HG02798 (cell line): ENCODE data around the gene RGSL1.

ENCODE experiments used
- ATAC-seq: cut with Tn5 transposase; IDR thresholded peaks from one replicate; pipeline ENCODE4 v1.9.1; 2021; ENCODE audit warnings: mild to moderate bottlenecking; ENCODE audit not compliant: unreplicated experiment, poor library complexity

RGSL1 gene

DNA sequence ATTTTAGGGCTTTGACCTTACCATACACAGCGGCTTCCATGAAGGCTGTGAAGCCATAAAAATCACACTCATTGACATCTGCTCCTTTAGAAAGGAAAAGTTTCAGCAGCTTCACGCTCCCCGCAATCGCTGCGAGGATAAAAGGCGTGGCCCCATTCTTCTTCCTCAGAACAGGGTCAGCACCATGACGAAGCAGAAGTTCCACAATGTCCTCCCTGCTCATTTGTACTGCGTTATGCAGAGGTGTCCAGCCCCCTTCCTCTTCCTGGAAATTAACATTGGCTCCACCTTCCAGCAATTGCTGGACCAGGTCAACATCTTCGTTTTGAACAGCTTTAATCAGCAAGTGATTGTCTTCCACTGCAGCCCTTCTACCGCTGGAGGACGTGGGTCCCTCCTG, 136.4 kb downstream of the RGSL1 start:
- ATAC-seq, result no peak

DNA sequence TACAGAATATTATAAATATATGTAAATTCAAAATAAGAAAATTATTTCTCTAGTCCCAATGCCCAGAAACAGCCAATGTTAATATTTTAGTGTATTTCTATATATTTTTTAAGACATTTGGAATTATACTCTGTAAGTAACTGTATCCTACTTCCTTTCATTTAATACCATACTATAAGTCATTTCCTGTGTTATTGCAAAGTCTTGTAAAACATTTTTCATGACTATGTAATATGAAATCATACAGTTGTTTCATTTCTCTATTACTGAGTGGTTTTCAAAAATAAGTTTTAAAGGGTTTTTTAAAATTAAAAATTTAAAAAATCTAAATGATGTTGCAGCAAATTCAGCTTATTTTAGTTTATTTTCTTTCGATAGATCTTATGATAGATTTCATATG, 137.1 kb downstream of the RGSL1 start:
- no peak for ATAC-seq

DNA sequence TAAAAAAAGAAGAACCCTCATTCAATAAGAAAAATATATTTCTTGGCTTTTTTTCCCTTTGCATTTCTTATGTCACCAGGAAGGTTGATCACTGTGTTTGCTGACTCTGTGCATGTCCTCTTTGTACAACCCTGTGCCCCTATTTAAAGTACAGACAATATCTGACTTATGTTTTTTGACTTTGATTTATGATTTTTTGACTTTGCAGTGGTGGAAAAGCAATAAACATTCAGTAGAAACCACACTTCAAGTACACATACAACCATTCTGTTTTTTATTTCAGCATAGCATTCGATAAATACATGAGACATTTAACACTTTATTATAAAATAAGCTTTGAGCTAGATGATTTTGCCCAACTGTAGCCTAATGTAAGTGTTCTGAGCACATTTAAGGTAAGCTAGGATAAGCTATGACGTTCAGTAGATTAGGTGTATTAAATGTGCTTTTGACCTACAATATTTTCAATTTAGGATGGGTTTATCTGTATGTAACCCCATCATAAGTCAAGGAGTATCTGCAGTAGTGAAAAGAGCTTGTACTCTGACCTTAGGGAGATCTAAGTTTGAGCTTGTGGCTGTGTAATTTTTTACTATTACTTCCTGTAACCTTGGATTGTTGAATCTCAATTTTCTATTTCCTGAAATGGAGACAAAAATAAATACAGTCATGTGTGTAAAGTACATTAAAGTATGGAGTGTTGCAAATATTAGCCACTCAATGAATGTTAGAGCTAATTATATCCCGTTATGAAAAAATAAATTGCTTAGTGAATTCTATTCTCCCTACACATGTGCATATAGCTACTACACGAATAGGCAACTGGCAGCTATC, 137.9 kb downstream of the RGSL1 start:
- no peak for ATAC-seq

DNA sequence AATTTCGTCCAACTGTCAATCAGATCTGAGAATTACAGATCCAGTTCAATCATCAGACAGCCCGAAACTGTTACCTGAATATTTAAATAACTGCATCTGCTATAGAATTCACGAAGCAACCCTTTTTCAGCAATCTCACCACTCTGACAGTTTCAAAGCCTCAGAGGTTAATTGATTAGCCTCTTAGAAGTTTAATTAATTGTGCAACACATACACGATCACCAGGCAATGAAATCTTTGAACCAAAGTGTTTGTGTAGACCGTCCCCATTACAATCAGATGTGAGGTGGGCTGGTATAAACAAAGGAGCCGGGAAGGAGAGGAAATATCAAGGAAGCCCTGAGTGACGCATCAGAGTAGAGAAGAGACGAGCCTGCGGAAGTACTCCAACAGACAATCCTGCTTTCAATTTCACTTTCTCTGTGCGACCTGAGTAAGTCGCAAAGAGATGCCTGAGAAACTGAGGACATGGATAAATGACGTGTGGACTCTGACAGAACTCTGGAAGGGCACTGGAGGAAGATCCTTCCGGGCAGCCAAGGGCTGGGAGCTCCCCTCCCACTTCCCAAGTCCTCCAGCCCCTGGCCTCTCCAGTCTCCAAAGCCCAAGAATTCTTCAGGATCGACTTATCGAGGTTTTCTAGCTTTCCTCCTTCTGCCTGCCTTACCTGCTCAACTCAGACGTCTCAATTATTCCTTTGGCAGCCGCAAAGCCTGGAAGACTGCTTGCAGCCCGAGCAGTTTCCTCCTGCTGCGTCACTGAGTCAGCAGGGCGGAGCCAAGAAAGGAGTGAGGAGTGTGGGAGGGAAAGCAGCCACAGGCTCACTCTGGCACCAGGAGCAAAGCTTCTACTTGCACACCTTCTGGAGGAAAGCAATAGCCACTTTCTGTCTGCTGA, 138.8 kb downstream of the RGSL1 start, which contains the start of gene RNASEL:
RNASEL (minus strand) TSS at position 757 of the 897 bp plus-strand sequence. CDS start 2,450 bp downstream, outside the sequence.
- peak; percentile 82 for ATAC-seq

DNA sequence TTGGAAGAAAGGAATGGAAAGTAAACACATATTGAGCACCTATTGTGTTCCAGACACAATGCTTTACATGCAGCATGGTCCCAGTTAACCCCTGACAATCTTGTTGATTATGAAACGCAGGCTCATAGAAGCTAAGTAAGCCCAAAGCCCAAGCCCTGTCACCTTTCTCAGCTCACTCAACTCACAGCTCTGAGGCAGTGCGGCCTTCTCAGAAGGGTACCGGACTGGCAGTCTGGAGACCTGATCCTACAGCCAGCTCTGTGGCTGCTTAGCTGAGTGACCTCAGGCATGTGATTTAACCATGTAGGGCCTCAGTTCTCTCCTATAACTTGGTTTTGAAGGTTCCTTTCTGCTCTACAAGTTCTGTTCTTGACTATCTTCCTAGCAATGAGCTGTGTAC, 139.6 kb downstream of the RGSL1 start:
- ATAC-seq, result no peak

DNA sequence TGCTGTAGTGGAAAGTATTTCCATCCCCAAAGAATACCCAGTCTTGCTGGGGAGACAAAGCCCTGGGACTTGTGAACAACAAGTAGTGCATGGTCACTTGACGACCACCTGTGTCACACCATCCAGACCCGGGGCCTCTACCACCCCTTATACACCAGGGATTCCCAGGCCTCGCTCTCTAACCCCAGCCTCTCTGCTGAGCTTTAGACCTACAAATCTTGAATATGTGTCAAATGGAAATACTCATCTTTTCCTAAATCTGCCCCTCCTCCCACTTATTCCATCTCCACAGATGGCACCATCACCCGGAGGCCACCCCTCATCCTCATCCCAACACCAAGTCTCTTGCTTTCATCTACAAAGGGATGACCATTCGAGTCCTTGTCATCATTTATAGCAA, 140.0 kb downstream of the RGSL1 start:
- ATAC-seq, result no peak

DNA sequence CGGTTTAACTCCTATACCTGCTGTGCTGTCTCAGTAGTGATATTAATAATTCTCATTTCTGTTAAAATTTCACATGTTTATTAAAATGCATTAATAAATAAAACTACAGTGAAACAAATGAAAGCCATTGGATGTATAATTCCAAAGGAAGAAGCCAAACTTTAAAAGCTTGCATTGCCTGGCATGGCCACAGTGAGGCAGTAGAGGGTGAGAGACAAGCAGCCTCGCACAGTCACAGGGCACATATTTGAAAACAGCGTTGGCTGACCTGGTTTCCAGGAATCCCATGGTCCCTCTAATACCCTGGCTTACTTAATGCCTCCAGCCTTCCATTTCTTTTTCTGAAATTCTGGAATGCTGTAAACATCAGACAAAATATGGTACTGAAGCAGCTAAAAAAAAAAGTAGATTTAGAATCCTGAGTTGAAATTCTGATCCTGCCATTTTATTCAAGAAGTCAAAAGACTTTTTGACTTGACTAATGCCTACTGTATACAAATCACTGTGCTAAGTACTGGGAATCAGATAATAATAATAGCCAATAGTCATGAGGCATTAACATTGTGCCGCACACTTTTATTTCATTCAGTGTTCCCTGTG, 145.8 kb downstream of the RGSL1 start:
- ATAC-seq, result peak; percentile 39

DNA sequence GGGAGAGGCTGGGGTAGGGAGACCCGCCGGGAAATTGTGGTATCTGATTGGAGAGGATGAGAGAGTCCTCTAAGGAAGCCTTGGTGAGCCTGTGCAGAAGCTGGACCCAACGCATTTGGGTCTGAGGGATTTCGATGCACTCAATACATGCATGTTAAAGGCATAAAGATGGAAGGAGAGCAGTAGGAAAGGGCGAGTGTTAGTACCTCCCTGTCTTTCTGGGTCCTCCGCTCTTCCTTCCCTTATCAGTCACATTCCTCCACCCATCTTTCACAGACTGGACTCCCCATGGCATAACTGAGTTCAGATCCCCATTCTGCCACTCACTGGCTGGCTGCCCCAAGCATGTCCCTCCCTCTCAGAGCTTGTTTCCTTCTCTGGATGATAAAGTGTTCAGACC, 147.0 kb downstream of the RGSL1 start:
- no peak for ATAC-seq

DNA sequence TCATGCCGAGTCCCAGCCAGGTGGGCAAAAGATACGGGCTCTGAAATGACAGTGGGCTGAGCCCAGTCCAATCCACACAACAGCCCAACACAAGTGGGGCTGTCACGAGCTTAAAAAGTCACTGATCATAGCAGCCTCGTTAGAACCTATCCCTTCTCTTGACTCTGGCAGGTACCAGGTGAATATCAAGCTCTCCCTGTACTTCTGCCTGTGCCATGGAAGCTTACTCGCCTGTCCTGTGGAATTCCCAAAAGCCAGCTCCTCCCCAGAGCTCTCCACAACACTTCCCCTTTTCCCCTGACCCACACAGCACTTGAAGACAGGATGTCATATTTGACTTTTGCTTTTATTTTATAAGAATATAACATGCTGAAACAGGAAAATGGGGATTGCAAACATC, 148.3 kb downstream of the RGSL1 start:
- no peak for ATAC-seq

DNA sequence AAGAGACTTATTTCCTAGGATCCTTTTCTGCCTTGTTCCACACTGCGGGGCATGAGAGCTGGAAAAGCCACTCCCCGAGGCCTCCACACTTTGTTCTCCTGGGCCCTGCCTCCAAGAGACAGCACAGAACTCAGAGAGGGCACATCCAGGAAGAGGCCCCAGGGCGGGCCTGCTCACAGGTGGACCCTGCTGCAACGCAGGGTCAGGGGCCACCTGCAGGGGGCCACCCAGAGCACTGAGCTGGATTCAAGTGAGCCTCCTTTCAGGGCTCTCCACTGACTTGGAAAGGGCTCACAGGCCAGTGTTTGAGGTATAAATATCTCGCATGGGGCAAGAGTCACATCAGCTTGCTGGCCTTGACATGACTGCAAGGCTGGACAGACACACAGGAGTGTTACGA, 149.4 kb downstream of the RGSL1 start:
- no peak for ATAC-seq

DNA sequence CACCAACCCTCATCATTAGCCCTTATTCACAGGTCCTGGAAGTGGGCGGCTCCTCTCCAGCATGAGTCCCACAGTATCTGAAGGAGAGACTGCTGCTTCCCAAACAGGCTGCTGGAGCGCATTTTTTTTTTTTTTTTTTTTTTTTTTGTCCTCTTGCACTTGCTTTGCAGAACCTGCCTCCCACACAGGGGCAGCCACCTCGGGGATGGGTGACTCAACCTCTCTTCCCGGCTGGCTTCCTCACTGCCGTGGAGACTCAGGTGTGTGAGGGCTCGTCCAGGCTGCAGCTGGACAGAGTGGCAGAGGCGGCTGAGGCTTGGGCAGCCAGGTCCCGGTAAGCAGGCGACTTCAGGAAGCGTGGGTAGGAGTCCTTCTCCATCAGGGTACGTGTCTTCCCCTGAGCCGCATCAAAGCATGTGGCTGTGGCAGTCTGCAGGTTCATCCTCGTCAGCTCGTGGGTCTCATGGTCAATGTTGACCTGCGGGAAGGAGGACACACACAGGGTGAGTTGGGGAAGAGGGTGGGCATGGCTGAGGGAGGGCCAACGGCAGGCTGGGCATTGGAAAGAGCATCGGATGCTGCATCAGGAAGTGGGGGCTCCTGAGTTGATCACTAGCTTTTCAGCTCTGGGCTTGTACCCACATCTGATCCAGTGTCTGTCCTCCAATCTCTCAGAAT, 150.2 kb downstream of the RGSL1 start:
- ATAC-seq, result no peak

DNA sequence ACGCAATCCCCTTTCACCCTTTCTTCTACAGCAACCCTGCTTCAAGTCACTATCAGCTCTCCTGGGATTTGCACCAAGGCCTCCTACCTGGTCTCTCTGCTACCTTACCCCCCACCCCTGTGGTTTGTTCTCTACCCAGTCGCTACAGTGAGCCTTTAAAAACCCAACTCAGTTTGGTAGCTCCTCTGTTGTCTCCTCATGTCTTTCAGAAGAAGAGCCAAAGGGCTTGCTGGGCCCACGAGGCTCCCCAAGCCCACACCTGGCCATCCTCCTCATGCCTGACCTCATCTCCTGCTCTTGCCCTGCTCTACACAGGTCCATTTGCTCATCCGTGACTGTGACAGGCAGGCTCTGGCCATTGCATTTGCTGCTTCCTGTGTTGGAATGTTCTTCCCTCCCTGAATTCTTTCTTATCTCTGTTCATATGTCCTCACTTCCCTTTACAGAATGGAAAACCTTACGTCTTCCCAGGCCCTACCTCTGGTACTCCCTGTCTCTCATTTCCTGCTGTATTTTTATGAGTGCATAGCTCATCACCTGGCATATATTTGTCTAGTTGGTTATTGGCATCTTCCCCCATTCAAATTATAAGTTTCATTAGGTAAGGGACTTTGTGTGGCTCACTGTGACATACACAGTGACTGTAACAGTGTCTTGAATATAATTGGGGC, 150.9 kb downstream of the RGSL1 start:
- ATAC-seq, result no peak

DNA sequence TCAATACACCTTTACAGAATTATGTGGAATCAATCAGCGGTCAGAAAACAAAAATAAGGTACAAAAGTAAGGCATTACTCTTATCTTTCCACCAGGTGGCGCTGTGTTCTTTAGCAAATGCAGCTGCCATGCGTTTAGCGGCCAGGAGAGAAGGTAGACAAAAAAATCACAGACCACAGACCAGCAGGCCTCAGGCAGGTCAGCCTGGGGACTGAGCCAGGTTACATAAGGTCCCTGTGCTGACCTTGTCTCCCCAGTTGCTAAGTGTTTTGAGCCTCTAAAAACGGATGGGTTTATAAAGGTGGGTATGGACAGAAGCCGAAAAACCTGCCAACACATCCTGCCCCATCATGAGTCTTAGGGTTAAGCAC, 151.5 kb downstream of the RGSL1 start:
- ATAC-seq, result no peak

DNA sequence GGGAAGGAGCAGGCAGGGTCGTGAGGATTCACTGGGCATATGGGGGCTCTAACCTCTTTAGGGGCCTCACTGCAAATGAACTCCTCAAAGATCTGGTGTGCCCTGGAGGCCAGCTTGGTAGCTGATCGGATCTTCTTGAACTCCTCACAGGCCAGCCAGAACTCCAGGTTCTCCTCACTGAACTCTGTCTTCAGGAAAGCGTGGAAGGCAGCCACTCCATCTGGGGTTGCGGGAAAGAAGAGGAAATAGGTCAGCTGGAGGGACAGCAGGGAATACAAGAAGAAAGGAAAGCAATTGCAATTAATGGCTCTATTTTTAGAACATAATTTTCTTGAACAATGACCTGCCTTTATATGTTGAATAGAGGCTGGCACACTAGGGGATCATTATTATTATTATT, 152.0 kb downstream of the RGSL1 start:
- ATAC-seq, result no peak

DNA sequence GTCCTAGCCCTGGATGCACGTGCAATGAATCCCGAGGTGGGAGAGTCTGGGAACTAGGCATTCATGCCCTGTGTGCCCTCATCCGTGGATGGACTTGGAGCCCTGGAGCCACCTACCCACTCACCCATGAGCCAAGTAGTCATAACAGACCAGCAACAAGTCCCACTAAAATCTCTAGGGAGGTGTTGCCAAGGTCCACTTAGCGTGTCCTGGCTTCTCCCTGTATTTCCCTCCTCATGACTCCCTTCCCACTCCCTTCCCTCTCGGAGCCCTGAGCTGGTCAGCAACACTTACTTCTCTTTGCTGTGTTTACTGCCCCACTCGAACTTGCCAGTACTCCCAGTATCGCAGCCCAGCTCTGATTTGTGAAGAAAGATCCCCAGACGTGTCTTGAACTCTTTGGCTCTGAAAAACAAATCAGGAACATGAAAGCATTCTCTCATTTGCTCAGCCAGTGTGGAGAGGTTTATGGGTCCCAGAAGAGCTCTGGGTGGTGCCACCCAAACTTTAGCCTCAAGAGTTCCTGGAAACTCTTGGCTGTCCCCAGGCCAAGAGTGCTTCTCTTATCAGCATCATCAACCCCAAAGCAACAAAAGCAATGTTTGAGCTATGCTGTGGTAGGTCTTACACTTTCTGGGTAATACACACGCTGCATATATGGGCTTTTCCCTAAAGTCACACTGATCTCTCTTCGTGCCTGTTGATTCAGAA, 153.1 kb downstream of the RGSL1 start:
- ATAC-seq, result no peak

DNA sequence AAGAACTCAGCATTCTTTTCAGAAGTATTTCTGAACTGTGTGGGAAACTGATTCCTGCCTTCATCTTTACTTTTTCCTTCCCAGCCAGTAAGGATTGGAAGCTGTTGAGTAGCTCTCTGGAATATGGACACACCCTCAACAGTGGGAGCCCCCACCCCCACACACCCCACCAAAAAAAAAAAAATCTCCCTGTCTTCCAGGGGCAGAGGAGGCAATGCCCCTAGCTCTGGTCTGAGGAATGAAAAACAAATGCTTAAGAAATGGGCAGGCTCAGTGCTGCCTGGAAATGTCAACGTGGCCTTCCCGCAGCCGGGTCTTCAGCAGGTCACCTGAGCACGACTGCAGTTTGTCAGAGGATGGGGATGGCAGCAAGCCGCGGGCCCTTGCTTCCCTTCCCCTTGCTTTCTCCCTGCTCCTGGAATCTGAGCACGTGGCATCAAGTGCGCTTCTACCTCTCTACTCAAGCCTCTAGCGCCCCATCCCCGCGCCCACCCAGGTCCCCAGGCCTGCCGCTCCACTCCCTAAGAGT, 153.8 kb downstream of the RGSL1 start:
- no peak for ATAC-seq

DNA sequence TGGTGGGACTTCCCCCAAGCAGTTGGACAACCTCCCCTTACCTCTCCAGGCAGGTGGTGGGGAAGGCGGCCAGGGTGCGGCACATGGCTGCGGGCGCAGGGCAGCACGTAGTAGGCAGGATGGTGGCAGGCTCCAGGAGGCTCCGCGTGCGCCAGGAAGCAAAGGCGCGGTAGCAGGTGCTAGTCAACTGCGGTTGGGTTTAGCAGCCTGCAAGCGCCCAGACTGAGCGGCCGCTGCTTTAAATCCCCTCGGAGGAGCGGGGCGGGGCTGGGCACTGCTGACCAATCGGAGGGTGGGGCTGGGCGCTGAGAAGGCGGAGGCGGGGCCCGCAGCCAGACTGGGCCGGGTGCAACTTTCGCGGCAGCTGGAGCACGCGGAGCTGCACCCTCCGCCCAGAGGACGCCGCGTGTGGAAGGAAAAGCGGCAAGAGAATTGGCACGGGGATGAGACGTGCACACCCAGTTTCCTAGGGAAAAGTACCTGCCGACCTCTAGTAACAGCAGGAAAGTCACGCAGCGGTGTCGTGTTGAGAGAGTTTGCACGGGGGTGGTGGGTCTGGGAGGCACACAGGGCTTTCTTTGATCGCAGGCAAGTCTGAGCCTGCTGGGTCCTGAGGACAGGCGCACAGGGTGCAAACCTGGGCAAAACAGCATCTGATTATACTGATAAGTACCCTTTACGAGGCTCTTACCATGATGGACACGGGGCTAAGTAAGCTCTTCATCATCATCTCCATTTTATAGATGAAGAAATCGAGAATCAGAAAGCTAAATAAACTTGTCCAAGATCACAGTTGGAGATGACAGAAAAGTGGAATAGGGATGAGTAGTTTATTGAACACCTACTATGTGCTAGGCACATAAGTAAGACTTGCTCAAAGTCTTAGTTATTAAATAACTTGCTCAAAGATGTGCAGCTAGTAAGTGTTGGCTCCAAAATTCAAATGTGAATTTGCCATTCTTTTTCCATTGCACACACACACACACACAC, 154.5 kb downstream of the RGSL1 start, which contains the start of gene RGS16:
RGS16 (minus strand) TSS at position 215 of the 990 bp plus-strand sequence; CDS start at position 85, 130 bp downstream.
- ATAC-seq, result peak; percentile 90

DNA sequence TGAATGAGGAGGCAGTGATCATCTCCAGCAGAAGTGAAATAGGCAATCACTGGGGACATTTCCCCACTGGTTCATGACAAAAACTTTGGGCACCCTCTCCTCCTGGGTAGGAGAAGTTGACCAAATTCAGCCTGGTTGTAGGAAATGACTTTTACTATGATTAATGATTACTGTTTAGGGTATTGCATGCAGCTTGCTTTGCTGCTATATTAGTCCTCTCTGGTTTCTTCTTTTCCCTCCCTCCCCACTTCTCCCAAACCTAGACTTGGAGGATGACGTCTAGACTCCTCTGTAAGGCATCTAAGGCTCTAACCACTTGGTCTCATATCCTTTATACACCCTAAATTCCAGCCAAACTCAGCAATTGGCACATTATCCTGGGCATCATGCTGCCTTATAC, 157.6 kb downstream of the RGSL1 start:
- ATAC-seq, result no peak
